Measurements from ENCODE around the gene SLC24A3. TPM values are rescaled to one million over a fixed set of nuclear protein-coding genes. Genes with fewer than 3 reads are reported as not detected.

The SLC24A3 gene
- total RNA-seq, 4 donors from 2014 or later: 12.9 to 49.8 (median 27.6) TPM

GRCh38 chr20:19271879-19272651 is 59.6 kb downstream of the SLC24A3 start:
- Histone ChIP-seq H3K27me3 (no peaks in the 10 kb centered on the region), H3K9me3 (no peaks in the 10 kb centered on the region), H3K36me3 (no peaks in the 10 kb centered on the region), H3K27ac (no peak overlapping the region), H3K4me3 (no peak overlapping the region), H3K4me1 (peaks cover 9 to 11% of the 10 kb centered on the region in 2 donors)
- TF ChIP-seq POLR2A (IDR thresholded peaks at IDR 0.05): no peak
- no peak for TF ChIP-seq CTCF (IDR thresholded peaks at IDR 0.05)
- no peak for DNase-seq
- intact Hi-C loops (cut with DNase I; ENCODE audit: low total_unique reads): no loop called here

GRCh38 chr20:19272976-19273654 is 60.7 kb downstream of the SLC24A3 start:
- no peaks in the 10 kb centered on the region for H3K27me3 ChIP-seq
- peaks cover 10 to 11% of the 10 kb centered on the region in 2 donors for H3K4me1 ChIP-seq
- TF ChIP-seq CTCF (IDR thresholded peaks at IDR 0.05) (no peak), POLR2A (IDR thresholded peaks at IDR 0.05) (no peak)
- H3K4me3 ChIP-seq: no peak overlapping the region
- DNase-seq: no peak
- no peaks in the 10 kb centered on the region for H3K9me3 ChIP-seq
- no peaks in the 10 kb centered on the region for H3K36me3 ChIP-seq
- peak overlapping the region in 1 of 2 donors; percentile 79 for H3K27ac ChIP-seq
- intact Hi-C loops (cut with DNase I; ENCODE audit: low total_unique reads): no loop called here

GRCh38 chr20:19274001-19274400 is 61.6 kb downstream of the SLC24A3 start:
- intact Hi-C loops (cut with DNase I; ENCODE audit: low total_unique reads): no loop called here
- TF ChIP-seq CTCF (IDR thresholded peaks at IDR 0.05): no peak
- TF ChIP-seq POLR2A (IDR thresholded peaks at IDR 0.05): no peak
- Histone ChIP-seq H3K27ac (peak overlapping the region; percentile 79 to 88), H3K36me3 (no peaks in the 10 kb centered on the region), H3K9me3 (no peaks in the 10 kb centered on the region), H3K4me3 (no peak overlapping the region), H3K27me3 (no peaks in the 10 kb centered on the region), H3K4me1 (peaks cover 10 to 11% of the 10 kb centered on the region in 2 donors)
- no peak for DNase-seq

- Histone ChIP-seq H3K27ac (peak overlapping the region; percentile 79 to 88), H3K4me3 (no peak overlapping the region), H3K9me3 (no peaks in the 10 kb centered on the region), H3K36me3 (no peaks in the 10 kb centered on the region), H3K4me1 (peaks cover 10 to 11% of the 10 kb centered on the region in 2 donors), H3K27me3 (no peaks in the 10 kb centered on the region)
- no peak for TF ChIP-seq CTCF (IDR thresholded peaks at IDR 0.05)
- peak; percentile 63 for DNase-seq
- intact Hi-C loops (cut with DNase I; ENCODE audit: low total_unique reads): no loop called here
Observed at GRCh38 chr20:19274412-19275015, 62.1 kb downstream of the SLC24A3 start.
